HFF-Myc (cell line): ENCODE data around the gene LRCH1.

Experiments used
- DNase-seq: peaks from one replicate; pipeline ENCODE4 v3.0.0-alpha.2; 2011; ENCODE audit warnings: low read depth; ENCODE audit errors: extremely low read depth
- H3K4me3 ChIP-seq: replicated peaks from 2 replicates; pipeline ENCODE4 v1.5.1; 2011; ENCODE audit warnings: low read depth, mild to moderate bottlenecking, control low read depth, low read length
- TF ChIP-seq, protein P1 (sequence below): IDR thresholded peaks from 2 replicates; pipeline ENCODE4 v1.5.1; 2012; ENCODE audit warnings: mild to moderate bottlenecking, low read depth, low read length, control low read depth; ENCODE audit errors: missing control alignments

The LRCH1 gene

DNA sequence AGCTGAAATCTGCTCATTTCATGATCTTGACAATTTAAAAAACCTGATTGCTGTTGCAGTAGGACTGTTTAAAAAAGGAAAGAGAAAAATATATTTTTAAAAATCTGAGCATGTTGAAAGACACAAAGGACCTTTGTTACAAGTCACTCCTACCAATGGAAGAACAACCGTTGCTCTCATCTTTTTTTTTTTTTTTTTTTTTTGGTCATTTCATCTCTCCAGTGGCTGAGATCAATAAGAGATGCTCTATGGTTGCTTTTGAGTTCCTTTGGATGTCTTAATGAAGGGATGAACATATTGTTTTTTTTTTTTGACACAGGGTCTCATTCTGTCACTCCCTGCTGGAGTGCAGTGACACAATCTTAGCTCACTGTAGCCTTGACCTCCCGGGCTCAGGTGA, 29.2 kb downstream of the LRCH1 start:
- TF ChIP-seq, protein P1, sequence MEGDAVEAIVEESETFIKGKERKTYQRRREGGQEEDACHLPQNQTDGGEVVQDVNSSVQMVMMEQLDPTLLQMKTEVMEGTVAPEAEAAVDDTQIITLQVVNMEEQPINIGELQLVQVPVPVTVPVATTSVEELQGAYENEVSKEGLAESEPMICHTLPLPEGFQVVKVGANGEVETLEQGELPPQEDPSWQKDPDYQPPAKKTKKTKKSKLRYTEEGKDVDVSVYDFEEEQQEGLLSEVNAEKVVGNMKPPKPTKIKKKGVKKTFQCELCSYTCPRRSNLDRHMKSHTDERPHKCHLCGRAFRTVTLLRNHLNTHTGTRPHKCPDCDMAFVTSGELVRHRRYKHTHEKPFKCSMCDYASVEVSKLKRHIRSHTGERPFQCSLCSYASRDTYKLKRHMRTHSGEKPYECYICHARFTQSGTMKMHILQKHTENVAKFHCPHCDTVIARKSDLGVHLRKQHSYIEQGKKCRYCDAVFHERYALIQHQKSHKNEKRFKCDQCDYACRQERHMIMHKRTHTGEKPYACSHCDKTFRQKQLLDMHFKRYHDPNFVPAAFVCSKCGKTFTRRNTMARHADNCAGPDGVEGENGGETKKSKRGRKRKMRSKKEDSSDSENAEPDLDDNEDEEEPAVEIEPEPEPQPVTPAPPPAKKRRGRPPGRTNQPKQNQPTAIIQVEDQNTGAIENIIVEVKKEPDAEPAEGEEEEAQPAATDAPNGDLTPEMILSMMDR: no peak
- no peak for DNase-seq

DNA sequence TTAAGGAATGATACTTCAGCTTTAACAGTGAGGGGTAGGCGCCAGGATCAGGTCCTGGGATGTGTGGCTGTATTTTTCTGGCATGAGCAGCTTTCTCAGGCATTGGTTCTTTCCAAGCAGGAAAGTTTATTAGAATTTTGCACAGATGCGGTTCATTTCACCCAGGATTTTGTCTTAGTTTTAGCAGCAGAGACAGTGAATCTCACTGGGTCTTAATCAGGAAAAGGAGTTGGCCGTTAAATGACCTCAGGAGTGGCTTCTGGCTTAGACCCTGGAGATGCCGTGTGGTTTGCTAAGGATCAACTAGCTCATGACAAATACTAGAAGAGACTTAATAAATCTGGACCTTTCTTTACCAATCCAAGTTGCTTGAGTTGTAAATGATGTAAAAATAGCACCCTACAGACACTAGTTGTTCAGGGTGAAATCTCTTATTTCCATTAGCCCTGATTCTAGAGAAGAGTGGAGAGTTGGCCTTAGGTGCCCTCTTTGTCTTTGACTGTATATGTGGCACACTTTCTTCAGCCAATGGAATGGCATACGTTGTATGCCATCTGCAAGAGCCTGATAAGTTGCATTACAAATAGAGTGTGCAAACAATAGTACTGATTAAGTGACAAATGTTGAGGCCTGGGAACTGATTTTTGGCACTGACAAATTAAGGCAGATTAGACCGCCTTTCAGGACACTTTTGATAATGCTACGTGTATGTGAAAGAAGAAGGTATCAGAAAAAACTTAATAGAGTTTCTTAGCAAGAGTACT, 34.0 kb downstream of the LRCH1 start:
- no peak overlapping the region for H3K4me3 ChIP-seq
- TF ChIP-seq, protein P1: no peak
- DNase-seq: no peak

More for the DNA sequence above, 29.2 kb downstream of the LRCH1 start:
- no peak overlapping the region for H3K4me3 ChIP-seq

DNA sequence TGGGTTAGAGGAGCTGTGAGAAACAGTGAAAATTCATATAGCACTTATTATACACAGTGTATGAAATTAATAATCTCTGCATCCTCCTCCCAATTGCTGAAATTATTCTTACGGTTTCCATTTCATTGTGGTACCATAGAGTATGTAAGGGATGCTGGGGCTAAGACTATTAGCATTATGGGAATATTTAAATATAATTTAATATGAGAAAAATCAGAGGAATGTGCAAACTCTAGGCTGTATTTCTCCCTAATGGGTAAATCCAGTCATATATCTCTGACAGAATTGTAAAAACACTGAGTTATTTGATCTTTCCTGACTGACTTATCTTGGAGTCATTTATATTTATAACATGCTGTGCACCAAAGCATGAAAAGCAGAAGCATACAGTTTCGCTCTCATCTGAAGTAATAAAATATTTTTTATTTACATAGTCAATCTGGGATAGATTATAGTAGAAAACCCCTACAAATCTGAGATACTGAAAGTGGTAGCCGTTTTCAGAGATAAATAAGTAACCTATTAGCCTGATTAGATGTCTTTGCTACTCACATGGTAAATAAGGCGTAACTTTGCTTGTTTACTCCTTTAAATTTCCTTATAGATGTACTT, 34.9 kb downstream of the LRCH1 start:
- TF ChIP-seq, protein P1: no peak
- no peak for DNase-seq
- H3K4me3 ChIP-seq: no peak overlapping the region

DNA sequence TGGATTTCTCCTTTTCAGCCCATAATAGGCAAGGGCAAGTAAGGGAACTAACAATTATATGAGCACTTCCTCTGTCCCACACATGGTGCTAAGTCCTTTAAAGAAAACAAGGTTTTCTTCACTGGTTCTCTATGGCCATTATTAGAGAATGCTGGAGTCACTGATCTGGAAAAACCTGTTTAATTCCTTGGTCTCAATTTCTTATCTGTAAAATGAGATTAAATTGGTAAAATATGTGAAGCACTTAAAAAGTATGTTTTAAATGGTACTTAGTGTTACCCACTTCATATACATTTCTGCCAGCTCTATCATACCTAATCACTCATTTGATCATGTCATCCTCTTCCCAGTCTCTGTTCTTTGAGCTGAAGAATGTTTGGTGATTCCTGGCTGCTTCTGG, 39.4 kb downstream of the LRCH1 start:
- no peak for DNase-seq
- H3K4me3 ChIP-seq: no peak overlapping the region
- TF ChIP-seq, protein P1: no peak

DNA sequence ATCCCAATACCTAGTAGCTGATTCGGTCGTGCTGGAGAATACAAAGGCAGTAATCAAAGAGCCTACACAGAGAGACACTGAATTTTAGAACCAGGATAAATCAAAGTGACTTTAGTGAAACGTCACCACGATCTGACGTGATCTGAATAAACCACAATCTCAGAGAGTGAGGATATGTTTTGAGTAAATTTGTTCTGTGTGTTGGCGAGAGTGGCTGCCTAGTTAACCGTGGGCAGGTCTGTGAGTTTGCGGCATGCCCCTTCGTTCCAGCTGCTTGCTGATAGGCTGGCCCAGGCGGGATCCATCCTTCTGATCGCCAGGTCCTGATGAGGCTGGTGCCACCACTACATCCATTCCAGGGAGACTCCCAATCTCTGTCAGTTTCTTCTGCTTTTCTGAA, 40.4 kb downstream of the LRCH1 start:
- H3K4me3 ChIP-seq: no peak overlapping the region
- TF ChIP-seq, protein P1: no peak
- no peak for DNase-seq

DNA sequence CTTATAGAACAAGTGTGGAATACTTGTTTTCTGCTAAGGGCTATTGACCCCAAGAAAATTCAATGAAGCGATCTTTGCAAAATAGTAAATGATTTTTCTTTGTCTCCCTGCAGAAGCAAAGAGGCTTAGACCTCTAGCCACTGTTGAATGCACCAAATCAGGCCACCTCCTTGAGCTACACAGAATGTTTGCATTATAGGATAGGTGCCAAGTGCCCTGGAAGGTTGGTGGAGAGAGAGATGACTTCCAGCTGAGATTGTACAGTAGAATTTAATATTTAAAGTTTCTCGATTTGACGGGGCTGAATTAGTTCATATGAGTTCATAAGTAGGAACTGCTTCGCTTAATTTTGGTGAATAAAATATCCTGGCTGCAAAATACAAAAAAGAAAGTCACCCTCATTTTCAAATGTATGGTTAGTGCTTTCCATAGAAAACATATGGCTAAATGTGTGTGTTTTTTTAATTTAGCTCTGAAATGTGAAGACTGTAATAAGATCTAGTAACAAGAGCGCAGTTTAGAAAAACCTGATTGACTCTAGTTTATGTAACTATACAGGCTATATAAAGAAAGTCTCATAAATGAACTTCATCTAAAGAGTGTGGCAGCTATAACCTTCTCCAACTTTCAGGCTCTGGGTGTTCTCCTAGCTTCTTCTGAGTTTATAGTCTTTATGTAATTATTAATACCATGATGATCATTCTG, 41.6 kb downstream of the LRCH1 start:
- DNase-seq: no peak
- H3K4me3 ChIP-seq: no peak overlapping the region
- TF ChIP-seq, protein P1: no peak
